ENCODE measurements around the gene KDM2A. TPM values are rescaled to one million over a fixed set of nuclear protein-coding genes. Genes with fewer than 3 reads are reported as not detected.

The KDM2A gene
- total and polyA plus RNA-seq, 2 donors (not counting 3 experiments of a cell fraction or from before 2014, with no cell fraction given): 72.2 to 79.5 TPM

DNA sequence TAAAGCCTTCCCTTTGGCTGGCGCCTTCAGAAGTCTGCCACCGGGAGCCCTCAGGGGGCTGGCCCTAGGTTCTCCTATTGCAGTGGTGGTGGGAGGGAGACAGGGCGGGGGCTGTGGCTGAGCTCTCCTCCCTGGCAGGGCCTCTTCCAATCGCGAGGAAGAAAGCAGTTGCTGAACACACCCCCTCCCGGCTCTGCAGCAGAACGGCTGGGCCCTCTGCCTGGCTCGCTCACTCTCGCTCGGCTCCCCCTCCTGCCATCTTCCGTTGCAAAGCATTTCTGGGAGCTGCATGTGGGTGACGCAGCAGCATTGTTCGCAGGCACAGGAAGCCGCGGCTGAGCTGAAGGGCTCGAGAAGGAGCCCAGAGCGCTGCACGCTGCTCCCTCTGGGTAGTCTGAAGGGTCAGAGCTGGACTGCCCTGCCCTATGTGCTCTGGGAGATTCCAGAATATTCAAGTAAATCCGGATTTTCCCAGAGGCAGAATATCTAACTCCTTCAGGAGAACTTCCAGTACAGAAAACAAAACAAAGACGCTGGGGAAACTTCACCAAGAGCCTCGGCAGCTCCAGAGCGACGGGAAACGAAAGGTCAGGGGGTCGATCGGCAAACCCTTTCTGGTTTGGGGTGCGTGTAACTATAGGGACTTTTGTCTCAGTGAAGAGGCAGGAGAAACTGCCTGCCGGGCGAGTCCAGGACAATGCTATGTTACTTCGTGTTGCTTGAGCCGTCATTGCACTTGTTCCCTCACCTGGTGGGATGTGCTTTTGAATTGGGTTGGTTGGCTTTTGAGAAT lies 120.9 kb downstream of the KDM2A start:
- peak; percentile 100 for DNase-seq (ENCODE audit: low read depth, low spot score)
- Histone ChIP-seq H3K36me3 (ENCODE audit: control insufficient read depth in 2 of 2, extremely low read depth in 1 of 2, insufficient read depth in 2 of 2, low read length in 2 of 2) (peaks cover 2 to 3% of the 10 kb centered on the region in 2 experiments), H3K4me3 (replicated peaks in 1 of 3; ENCODE audit: insufficient read depth in 1 of 3, low read depth in 1 of 3, low read length in 3 of 3) (peak overlapping the region; percentile 78 to 90 (median 81)), H3K9me1 (replicated peaks; ENCODE audit: control insufficient read depth, extremely low read depth, insufficient read depth, low read length) (no peaks in the 10 kb centered on the region), H3K79me2 (ENCODE audit: control insufficient read depth, insufficient read depth, low read length) (peaks cover 43% of the 10 kb centered on the region), H2AFZ (ENCODE audit: low read depth, low read length) (no peak overlapping the region), H3K4me1 (ENCODE audit: control insufficient read depth, extremely low read depth, insufficient read depth, low read length) (peaks cover 23% of the 10 kb centered on the region), H3K4me2 (ENCODE audit: insufficient read depth, low read length) (peak overlapping the region; percentile 81), H3K9ac (replicated peaks; ENCODE audit: extremely low read depth, insufficient read depth, low read length) (peak overlapping the region; percentile 94), H3K9me3 (replicated peaks; ENCODE audit: control insufficient read depth, insufficient read depth, low read length) (no peaks in the 10 kb centered on the region), H3K27me3 (ENCODE audit: control insufficient read depth in 2 of 2, insufficient read depth in 2 of 2, low read length in 2 of 2) (no peaks in the 10 kb centered on the region), H4K20me1 (replicated peaks; ENCODE audit: control insufficient read depth, extremely low read depth, insufficient read depth, low read length) (peaks cover 3% of the 10 kb centered on the region), H3K27ac (ENCODE audit: insufficient read depth, low read depth, low read length) (peak overlapping the region; percentile 83)
- BruUV-seq (replicated peaks): TSS peak; percentile 72
- TF ChIP-seq FOS (IDR thresholded peaks at IDR 0.05; ENCODE audit: borderline replicate concordance, insufficient read depth, low read length) (peak; percentile 29), POLR2AphosphoS5 (IDR thresholded peaks at IDR 0.05; ENCODE audit: insufficient read depth, low read depth, low read length) (peak; percentile 99), POLR2A (IDR thresholded peaks at IDR 0.05; ENCODE audit: low read depth, low read length) (peak; percentile 99), JUN (IDR thresholded peaks at IDR 0.05; ENCODE audit: borderline replicate concordance, insufficient read depth, insufficient read length, low read depth) (no peak), GATA2 (IDR thresholded peaks at IDR 0.05; ENCODE audit: insufficient read depth, insufficient read length, low read depth, low read length) (no peak)
- TF ChIP-seq, protein P1, sequence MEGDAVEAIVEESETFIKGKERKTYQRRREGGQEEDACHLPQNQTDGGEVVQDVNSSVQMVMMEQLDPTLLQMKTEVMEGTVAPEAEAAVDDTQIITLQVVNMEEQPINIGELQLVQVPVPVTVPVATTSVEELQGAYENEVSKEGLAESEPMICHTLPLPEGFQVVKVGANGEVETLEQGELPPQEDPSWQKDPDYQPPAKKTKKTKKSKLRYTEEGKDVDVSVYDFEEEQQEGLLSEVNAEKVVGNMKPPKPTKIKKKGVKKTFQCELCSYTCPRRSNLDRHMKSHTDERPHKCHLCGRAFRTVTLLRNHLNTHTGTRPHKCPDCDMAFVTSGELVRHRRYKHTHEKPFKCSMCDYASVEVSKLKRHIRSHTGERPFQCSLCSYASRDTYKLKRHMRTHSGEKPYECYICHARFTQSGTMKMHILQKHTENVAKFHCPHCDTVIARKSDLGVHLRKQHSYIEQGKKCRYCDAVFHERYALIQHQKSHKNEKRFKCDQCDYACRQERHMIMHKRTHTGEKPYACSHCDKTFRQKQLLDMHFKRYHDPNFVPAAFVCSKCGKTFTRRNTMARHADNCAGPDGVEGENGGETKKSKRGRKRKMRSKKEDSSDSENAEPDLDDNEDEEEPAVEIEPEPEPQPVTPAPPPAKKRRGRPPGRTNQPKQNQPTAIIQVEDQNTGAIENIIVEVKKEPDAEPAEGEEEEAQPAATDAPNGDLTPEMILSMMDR (IDR thresholded peaks at IDR 0.05; ENCODE audit: extremely low read depth in 1 of 2, insufficient read depth in 1 of 2, low read depth in 1 of 2, low read length in 2 of 2): peak in 1 of 2 donors; percentile 9
- TF ChIP-seq, protein P2, sequence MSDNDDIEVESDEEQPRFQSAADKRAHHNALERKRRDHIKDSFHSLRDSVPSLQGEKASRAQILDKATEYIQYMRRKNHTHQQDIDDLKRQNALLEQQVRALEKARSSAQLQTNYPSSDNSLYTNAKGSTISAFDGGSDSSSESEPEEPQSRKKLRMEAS (IDR thresholded peaks at IDR 0.05; ENCODE audit: insufficient read depth, insufficient read length): peak; percentile 59
- intact Hi-C loops (cut with micrococcal nuclease) (loop anchor here (1.0 to 5.0 kb wide), 4 partner anchors 22 to 159 kb away; partner anchors contain the start of gene KDM2A), dilution Hi-C loops (cut with MboI; ENCODE audit: extremely low pct_ligation_motif_present, low sequenced_read_pairs) (no loop called here)
- POLR2A ChIA-PET: interaction anchor here (0.5 to 1.4 kb wide), 9 partner anchors 12 to 399 kb away, joined by 3 to 6 read pairs (median 4); partner anchors contain the start of genes KDM2A and POLD4
- FAIRE-seq: peak; percentile 96
- CTCF ChIA-PET: interaction anchor here (0.7 to 2.6 kb wide), 15 partner anchors 11 to 174 kb away, joined by 3 to 22 read pairs (median 5); partner anchors contain the start of gene KDM2A
